RCC 7860 (cell line): ENCODE data around the gene TMIGD3.

Experiments
- DNase-seq: peaks from one replicate; pipeline ENCODE4 v3.0.0-alpha.2; 2015; ENCODE audit warnings: low spot score
- FAIRE-seq: peaks from 2 replicates; lab custom pipeline; 2012; peaks lifted over from hg19 to GRCh38; lab: Jason Lieb, UNC

Gene TMIGD3

DNA sequence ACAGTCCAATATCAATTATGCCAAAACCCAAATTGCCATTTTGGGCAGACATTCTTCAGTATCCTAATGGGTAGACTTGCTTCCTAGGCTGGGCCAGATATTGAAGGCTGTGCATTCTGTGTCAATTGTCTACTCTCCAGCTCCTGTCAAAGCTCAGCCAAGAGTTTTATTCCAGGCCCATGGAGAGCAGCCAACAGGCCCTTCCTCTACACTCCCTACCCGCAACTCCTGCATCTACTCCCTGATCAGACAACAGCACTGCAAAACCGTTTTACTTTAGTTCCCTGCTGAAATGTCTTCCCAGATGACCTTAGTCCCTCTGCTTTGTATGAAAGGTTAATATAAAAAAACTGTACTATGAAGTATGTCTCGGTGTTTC lies 6.6 kb upstream of the TMIGD3 start:
- no peak for FAIRE-seq
- no peak for DNase-seq

DNA sequence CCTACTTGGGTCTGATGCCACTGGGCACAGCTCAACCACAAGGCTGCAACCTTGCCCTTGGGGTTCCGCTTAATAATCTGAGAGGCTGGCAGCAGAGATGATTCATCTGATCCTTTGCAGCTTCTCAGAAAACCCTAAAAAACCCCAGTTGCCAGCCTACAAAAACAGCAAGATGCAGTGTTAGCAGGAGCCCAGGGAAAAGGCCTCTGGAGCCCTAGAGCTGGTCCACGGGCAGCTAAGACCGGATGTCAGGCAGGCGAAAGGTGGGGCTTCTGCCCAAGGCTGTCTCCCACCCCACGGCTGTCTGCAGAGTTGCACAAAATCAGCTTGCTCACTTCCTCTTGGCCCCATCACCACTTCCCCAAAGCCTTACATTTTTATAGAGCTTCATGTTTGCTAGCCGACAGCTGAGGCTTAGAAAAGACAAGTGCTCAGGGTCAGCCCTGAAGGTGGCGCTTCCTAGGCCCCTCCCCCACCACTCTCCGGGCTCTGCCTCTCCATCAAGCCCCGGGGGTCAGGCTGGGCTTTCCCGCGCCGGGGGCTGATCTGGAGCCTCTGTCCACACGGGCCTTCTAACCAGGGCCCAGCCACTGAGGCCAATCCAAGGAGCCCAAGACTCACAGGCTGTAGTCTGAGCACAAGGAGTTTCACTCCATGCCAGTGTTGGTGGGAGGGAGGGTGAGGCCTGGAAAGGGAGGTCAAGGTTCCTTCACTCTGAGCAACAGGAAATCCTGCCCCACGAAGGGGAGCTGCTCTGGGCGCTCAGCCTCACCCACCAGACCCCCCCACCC lies 4.2 kb upstream of the TMIGD3 start:
- DNase-seq (peak; percentile 53), FAIRE-seq (no peak)

DNA sequence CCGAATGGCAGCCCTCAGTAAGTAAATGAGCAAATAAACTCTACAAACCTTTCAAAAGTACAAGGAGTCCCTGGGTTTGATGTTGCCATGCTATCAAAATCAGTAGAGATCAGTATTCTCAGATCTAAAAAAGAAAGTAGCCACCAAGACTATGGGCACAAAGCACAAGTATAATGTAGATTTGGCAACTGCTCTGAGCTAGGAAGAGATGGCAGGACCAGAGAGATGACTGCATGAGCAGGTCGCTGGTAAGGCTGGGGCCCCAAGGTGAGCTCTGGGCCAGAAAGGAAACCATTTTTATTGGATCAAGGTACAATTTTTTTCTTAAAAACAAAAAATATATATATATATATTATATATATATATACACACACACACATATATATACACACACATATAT lies 3.1 kb upstream of the TMIGD3 start:
- FAIRE-seq = no peak
- DNase-seq = no peak

DNA sequence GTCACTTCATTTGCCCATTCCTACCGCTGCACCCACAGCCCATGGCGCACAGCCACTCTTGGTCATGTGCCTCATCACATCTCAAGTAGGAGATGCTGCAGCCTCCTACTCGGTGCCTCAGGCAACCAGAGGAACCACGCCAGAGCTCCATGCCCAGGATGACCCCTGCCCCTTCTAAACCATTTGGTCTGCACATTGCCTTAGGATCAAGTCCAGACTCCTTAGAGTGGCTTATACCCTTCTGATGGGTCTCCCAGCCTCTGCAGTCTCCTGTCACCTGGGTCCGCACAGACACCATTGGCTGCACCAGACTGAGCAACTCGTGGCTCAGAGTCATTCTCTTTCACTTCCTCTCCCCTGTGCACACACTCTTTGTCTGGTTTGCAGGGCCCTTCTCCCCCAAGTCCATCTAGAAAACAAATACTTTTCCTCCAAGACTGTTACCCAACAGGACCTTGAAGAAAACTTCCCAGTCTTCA lies 2.2 kb upstream of the TMIGD3 start:
- FAIRE-seq = no peak

DNA sequence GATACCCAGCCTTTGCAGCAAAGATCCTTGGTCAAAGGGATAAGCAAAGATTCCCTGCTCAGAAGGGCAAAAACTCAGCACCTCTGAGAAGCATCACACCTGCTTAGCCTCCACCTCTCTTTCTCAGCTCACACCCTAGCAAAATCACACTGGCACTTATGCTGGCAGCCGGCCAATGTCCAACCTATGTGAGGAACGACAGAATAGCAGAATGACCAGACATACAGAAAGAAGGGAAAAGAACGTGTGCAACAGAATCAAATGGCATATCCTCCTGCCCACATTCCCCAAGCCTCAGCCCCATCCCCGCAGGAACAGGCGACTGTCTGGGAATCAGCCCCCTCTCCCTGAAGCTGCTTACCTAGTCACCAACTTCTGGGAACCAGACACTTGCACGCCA lies 664 bp upstream of the TMIGD3 start:
- no peak for DNase-seq
- no peak for FAIRE-seq

More for the DNA sequence above, 2.2 kb upstream of the TMIGD3 start:
- no peak for DNase-seq

DNA sequence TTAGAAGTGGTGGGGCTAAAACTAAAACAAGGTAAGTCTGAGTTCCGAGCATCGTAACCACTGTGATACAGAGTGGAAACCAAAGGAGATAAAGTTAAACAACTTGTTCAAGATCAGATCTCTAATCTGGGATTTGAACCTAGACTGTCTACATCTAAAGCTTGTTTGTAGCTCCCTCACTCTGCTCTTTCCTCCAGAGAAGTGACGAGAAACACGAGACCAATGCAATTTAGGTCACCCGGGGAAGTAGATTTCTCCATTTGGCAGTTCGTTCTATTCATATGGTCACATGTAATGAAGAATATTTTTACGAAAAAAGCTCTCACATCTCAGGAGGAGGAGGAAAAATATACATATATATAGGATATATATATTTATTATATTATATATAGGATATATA lies 1.8 kb downstream of the TMIGD3 start:
- DNase-seq (no peak), FAIRE-seq (no peak)

DNA sequence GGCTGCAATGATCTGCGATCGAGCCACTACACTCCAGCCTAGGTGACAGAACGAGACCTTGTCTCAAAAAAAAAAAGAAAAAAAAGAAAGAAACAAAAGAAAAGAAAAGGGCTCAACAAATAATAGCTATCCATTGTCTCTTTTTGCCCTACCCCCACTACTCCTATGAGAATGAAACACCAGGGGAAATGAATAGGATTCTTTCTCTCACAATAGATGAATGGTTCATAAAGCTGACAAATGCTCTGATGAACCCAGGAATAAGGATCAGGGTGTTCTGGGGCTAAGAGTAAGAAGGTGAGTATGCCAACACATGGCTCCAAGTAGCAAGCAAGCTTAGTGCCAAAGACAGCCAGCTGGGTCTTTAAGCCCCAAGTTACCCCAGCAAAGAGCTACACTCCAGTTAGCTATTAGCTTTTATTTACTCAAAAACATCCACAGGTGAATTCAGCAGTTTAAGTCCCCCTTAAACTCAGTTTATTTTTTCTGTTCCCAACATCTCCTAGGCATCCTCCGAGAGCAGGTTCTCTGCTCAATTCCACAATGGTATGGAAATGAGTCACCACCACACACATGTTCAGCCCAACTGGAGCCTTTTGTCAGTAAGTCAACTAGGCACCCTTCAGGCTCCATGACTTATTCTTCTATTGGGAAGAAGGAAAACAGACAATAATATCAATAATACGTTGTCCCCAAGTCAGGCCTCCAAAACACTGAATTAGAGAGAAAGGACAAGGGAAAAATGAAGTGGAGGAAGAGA lies 4.2 kb downstream of the TMIGD3 start:
- DNase-seq = no peak
- FAIRE-seq = no peak

DNA sequence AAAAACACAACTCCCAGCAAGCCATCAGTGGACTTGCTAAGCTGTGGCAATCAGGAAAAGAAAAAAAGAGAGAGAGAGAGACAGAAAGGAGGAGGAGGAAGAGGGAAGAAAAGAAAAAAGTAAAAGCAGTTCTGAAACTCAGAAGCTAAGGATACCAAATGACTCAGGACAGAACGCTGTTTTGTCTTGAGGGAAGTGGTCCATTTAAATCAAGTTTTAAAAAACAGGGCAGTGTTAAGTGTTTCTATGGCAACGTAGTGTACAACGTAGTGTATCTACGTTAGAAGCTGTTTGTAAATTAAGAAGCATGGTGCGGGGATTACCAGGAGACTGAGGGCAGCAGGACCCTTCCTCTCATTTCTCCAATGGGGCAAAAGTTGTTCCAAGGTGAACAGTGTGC lies 5.8 kb downstream of the TMIGD3 start:
- DNase-seq (no peak), FAIRE-seq (no peak)

DNA sequence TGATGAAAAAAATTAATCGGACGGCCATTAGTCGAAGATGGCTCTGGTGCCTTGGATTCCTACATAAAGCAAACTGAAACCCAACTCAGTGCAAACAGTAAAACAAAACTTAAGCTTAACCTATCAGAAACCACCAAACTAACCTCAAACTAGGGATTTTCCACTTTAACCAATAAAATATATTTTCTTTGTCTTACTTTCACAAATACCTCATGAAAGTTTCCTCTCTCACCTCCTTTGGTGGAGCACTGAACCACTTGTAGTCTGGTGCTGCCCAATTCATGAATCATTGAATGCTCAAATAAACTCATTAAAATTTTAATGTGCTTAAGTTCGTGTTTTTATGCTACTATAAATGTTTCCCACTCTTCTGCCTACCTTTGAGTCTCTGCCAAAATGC lies 7.0 kb downstream of the TMIGD3 start:
- FAIRE-seq = no peak
- DNase-seq = no peak

DNA sequence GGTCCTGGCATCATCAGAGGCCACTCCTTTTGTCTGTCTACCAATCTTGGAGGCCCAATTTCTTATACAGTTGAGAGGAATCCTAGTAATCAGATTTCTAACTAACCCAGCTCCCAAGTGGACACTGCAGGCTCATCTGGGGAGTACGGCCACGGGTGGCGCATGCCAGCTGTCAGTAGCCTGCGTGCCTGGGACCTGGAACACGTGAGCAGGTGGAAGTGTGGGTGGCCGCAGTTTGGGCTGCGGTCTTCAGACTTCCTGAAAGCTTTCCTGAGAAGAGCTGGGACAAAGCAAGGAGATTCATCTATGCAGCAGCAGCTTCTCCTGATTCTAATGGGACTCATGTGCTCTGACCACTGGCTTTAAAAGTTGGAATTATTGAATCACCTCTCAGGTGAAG lies 12.4 kb downstream of the TMIGD3 start:
- FAIRE-seq (no peak), DNase-seq (no peak)

DNA sequence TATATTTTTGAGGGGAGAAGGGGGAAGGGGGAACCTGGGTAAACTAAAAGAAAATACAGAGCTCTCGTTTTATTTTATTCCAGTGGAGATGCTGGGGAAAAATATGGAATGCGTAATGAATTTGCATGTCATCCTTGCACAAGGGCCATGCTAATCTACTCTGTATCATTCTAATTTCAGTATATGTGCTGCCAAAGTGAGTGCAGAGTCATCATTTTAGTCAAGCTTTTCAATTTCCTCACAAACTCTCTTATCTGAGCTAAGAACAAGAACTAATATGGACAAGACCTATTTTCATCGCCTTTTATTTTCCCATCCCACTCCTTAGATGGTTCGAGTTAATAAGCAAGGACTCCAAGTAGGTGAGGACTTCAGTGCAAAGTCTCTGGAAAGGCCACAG lies 13.2 kb downstream of the TMIGD3 start:
- DNase-seq (no peak), FAIRE-seq (no peak)

DNA sequence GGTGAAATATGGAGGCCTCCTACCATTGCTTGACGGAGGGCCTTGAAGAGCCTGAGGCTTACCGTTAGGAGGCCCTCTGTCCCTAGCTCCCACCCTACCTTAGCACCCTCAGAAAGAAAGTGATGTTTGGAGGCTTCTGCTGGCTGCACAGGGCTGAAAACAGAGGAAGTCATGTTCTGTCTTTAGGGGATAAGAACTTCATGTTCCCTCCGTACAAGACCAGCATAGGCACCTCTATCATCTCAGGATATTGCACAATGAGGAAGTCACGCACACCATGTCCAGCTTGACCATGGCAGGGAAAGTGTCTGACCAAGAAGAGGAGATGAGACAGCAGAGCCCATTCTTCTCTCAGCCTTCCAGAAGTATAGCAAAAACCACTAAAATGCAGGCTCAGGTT lies 13.8 kb downstream of the TMIGD3 start:
- FAIRE-seq (no peak), DNase-seq (no peak)

DNA sequence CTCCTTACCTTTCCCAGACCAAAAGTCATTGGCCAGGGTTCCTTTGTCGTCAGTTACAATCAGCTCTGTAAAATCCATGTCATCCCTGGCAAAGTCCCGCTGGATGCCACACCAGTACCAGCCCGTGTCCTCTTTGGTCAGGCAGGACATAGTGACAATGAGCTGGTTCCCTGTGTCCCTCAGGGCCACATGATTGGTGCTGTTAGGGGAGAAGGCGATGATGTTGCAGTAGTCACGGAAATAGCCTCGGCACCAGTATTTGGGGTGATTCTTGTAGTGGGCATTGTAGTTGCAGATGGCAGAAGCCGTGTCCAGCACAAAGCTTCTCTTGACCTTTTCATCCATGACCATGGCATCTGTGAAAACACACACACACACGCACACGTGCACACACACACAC lies 14.8 kb downstream of the TMIGD3 start:
- FAIRE-seq = no peak

DNA sequence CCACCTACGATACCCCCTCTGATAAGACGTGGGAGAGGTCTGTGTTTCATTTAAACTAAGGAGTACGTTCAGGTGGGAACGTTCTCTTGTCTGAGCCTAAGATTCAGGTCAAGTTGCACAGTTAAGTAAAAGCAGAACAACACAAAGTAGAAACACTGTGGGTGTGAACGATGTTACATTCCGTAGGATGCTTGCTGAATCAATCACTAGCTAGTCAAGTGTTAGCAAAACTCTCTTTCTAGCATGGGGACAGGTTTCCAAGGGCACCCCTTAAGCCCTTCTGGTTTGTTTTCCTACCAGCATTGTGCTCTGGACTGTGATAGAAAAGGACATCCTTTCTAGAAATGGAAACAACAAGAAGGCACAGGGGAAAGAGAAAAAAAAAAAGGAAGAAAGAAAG lies 16.3 kb downstream of the TMIGD3 start:
- no peak for DNase-seq
- no peak for FAIRE-seq

More for the DNA sequence above, 14.8 kb downstream of the TMIGD3 start:
- no peak for DNase-seq

DNA sequence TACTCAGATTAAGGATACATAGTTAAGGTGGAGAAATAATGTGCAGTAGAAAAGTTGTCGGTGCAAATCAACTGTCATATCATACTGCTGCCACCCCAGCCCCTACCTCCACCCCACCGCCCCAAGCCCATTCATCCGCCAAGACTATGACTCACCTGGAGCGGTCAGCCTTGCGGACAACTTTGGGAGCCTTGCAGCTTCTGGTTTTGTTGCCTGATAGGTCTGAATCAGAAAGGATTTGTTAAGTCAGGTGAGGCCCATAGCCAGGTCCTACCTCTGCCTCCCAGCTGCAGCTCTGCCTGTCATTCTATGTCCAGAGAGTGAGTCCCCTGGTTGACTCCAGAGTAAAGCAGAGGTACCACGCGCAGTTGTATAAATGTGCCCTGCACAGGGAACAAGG lies 17.0 kb downstream of the TMIGD3 start:
- no peak for FAIRE-seq

DNA sequence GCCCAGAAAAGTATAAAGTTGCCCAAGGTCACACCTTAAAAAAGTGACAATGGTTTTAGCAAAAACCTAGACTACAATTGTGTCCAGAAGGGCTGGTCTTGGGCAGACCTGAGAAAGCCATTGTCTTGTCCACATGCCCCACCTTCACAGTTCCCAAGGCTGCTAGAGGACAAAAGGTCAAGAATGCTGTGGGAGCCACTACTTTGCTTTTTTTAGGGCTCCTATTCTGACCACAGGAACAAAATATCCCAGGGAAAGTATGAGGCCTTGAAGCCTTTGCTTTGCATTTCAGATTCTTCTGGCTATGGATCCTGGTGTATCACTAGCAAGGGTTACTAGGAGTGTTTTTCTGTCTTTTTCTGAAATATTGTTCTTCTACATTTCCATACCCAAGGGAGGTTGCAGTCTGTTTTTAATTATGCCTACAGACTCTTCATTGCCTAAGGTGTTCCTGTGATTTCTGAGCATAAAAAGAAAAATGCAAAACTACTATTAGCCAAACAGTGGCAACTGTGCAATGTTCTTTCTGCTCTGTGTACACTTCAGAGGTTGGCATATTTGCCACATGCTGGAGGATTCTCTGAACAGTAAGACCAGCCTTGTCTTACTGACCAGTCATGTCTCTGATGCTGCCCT lies 18.9 kb downstream of the TMIGD3 start:
- DNase-seq (no peak), FAIRE-seq (no peak)

More for the DNA sequence above, 17.0 kb downstream of the TMIGD3 start:
- DNase-seq = no peak

DNA sequence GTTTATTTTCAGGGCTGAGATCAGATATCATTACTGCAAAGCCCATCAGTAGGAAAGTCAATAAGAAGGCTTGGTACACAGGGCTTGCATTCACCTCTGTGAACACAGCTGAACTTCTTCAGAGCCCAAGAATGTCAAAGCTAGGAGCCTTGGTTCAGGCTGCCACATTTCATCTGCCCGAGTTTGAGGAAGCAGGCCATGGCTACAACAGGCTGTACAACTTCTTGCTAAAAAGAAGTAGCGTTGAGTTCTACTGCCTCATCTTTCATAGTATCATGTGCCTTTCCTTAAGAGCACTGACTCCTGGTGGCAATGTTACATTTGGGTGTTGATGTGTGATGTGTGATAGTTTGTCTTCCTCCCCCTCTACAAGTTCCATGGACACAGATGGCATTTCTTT lies 19.6 kb downstream of the TMIGD3 start:
- DNase-seq (no peak), FAIRE-seq (no peak)

DNA sequence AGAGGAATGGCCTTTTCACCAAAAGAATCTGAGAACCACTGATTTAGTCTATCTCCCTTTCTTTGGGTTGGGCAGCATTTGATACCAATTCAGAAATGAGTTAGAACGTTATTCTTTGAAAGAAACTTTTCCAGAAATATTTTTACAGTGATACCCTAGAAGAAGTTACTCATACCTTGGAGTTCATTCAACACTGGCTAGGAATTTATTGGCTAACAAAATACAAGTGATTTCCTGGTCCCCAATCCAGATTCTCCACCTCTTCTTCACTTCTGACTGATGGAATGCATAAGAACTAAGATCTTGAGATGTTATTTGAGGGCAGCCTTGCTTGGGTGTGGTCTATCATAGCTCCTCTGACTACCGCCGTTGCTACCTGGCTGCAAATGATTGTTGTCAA lies 20.3 kb downstream of the TMIGD3 start:
- no peak for DNase-seq
- FAIRE-seq = no peak

DNA sequence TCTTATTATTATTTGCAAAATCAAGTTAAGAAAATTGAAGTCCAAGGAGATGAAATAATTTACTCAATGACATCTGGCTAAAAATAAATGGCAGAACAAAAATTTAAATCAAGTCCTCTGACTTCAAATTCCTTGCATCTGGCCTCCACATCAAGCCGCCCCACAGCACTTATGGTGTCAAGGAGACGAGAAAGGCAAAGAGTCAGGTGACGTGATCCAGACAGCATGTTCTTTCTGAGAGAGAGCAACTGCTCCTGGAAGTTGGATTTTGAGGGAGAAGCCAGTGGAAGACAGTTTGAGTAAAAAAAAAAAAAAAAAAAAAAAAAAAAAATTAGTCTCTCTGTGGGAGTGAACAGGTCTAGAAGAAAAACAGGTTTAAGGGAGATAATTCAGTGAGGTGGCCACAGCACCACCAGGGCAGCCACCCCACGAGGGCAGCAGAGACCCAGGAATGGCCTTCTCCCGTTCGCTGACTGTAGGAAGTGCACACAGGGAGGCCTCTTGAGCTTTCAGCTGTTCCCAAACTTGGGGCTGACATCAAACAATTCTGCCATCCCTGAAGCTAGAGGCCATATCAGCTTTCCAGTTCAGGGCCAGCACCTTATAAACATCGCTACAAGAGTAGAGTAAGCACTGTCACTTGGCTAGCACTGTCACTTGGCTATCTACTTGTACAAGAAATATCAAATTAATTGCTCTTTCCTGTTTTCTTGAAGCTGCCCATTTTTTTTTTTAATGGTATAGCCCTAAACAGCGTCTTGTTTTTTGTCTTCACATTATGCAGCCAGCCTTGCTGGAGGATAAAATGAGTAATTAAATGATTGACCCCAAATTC lies 21.8 kb downstream of the TMIGD3 start:
- no peak for FAIRE-seq
- peak; percentile 45 for DNase-seq

DNA sequence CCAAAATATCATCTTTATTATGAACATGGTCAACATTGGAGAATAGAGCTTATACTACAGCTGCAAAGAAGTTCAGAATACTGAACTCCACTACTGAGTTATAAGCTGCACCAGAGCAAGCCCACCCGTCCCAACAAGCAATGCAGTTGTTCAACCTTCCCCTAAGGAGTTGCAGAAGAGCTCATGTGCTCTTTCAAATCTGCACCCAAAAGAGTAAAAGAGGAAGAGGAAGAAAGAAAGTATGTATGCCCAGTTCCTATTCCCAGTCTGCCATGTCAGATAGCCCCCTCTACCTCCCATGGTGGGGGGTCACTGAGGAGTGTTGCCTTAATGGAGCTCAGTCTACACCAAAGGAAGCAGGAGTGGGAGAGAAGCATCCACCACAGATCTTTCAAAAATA lies 22.8 kb downstream of the TMIGD3 start:
- no peak for FAIRE-seq

DNA sequence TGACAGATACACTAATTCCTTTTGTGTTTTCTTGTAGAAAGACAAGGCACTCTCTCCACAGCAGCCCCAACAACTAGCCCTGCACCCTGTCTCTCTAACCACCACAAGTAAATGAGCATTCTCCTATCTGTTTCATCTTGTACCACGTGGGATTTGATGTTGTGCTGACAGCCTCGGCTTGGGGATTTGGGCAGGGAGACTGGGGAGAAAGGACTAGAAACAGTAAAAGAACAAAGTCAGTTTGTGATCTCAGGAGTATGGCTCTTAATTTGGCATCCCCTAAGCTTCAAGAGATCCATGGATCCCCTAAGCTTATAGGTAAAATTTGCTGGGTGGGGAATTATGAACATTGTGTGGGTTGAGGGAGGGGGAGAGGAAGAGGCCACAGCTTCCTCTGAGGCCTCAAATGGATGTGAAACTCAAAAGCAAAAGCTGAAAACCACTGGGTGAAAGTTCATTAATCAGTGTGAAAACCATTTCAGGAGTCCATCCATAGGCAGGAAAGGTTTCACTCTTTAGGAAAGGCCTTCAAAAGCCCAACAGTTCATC lies 26.6 kb downstream of the TMIGD3 start:
- no peak for DNase-seq
- no peak for FAIRE-seq

More for the DNA sequence above, 22.8 kb downstream of the TMIGD3 start:
- no peak for DNase-seq
